Stimulated activated CD8-positive, alpha-beta memory T cell treated with anti-CD3 and anti-CD28 coated beads, Interleukin-4, amount 100 ng/mL, for 48 hours (primary cell): Measurements from ENCODE around the gene BCL10.

Experiments used
- DNase-seq: peaks from one replicate; pipeline ENCODE4 v3.0.0-alpha.2; 2020

The BCL10 gene

DNA sequence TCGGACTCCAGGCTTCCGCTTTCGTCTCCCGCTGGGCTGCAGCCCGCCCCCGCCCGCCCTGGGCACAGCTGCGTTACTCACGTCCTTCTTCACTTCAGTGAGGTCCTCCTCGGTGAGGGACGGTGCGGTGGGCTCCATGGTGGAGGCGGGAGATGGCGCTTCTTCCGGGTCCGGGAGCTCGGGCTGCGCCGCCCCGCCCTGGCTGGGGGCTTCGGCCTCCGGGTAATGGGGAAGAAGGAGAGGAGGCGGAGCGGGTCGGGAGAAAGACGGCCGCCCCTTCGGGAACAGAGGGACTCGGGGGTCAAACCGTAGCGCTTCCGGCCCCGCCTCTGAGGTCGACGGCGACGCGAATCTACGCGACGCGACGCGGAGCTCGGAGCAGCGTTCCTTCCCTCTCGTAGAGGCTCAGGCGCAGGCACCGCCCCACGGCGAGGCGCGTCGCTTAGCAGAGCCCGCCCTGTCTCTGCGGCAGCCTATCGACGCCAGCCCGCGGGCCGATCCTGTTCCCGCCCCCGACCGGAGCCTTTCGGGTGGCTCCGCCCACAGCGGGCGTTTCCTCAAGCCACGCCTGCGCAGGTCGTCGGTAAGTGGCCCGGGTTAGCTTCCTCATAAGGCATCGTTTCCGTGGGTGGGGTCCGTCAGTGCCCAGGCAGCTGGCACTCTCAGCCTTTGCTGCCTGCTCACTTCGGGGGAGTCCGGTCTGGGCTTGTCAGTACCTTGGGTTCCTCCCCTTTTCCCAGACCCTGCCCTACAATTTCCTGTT is at the start of gene BCL10:
Gene BCL10 (minus strand): TSS at position 418 of the 763 bp plus-strand sequence. CDS start 280 bp downstream, at position 138.
- DNase-seq: peak; percentile 97

- no peak for DNase-seq
Observed at GRCh38 chr1:85325920-85326319, 49.5 kb upstream of the BCL10 start.

- DNase-seq: no peak
Observed at GRCh38 chr1:85323770-85324169, 47.3 kb upstream of the BCL10 start.

DNA sequence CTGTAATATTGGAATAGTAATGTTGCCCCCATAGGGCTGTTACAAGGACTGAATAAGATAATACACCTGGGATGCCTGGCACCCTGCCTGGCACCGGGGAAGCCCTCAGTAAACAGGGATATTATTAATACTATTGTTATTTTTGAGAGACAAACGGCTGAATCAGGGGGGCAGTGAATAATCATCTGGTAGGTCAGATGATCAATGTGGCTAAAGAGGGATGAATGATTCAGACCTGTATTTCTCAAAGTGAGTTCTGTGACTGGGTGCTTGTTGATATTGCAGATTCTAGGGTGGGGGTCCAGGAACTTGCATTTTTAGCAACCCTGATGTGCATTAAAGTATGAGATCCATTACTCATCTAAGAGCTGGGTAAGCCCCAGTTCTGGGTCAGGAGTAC is 46.2 kb upstream of the BCL10 start:
- no peak for DNase-seq

- peak; percentile 67 for DNase-seq
Observed at GRCh38 chr1:85321237-85321964, 45.0 kb upstream of the BCL10 start.

DNA sequence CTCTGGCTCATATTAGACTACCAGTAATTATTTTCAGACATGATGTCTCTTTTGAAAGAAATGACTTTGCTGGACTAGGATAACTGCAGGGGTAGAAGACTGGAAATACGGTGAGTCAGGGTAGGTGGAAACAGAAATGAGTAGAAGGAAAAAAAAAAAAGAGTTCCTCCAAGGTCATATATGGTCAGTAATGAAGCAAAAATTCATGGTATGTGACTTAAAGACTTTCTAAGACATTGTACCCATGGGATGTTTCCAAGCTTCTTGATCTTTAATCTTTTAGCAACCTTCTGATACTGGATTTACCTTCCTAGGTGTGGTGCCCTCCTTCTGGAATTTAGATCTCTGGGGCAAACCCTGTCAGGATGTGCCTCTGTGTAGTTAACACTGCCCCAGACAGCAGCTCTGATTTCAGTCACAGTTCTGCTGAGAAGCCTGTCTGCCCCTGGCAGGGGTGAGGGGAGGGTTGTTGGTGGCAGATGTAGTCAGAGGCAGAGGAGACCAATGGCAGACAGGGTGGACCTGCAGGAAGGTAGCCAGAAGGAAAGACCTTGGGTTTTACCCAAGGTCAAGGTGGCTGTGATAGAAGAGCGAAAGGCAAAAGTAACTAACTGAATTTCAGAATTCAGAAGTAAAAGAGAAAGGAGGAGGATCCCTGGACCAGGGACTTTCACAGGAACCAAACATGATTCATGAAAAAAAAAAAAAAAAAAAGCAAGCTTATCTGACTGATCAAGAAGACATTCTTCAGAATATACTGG is 44.1 kb upstream of the BCL10 start:
- DNase-seq: no peak

- no peak for DNase-seq
Observed at GRCh38 chr1:85319931-85320330, 43.5 kb upstream of the BCL10 start.

DNA sequence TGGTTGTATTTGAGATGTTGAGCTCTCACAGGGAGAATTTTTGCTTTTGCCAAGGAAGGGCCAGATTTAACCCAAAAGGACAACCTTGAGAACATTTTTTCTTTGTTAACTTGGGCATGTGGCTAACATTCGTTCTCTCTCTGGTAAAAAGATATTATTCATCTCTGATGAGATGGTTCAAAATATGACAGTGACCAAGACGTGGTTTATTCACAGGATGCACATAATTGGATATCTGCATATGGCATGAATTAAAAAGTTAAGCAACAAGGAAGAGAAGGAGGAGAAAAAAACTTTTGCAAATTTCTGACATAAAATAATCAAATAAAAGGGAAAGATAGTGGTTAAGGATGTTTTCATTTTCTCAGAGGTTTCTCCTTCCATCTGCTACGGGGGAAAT is 43.1 kb upstream of the BCL10 start:
- DNase-seq: no peak

- no peak for DNase-seq
Observed at GRCh38 chr1:85318217-85318616, 41.8 kb upstream of the BCL10 start.

DNA sequence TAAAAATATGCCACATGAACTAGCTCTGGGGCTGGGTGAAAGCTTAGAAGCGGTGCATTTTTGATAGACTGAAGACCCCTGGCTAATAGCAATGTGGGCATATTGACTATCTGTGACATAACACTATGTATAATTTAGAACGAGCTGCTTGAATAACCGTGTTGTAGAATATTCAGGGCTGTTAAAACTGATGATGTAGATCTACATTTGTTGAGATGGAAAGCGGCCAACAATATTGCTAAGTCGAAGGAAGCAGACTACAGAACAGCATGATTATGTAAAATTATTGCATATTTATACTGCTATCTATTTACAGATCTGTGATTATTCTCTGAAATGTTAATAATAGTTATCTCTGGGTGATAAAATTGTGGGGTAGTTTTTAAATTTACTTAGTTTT is 41.1 kb upstream of the BCL10 start:
- no peak for DNase-seq

GRCh38 chr1:85316321-85316720 is 39.9 kb upstream of the BCL10 start:
- DNase-seq: no peak

GRCh38 chr1:85315789-85316188 is 39.4 kb upstream of the BCL10 start:
- no peak for DNase-seq

- DNase-seq: no peak
Observed at GRCh38 chr1:85314726-85315125, 38.3 kb upstream of the BCL10 start.

DNA sequence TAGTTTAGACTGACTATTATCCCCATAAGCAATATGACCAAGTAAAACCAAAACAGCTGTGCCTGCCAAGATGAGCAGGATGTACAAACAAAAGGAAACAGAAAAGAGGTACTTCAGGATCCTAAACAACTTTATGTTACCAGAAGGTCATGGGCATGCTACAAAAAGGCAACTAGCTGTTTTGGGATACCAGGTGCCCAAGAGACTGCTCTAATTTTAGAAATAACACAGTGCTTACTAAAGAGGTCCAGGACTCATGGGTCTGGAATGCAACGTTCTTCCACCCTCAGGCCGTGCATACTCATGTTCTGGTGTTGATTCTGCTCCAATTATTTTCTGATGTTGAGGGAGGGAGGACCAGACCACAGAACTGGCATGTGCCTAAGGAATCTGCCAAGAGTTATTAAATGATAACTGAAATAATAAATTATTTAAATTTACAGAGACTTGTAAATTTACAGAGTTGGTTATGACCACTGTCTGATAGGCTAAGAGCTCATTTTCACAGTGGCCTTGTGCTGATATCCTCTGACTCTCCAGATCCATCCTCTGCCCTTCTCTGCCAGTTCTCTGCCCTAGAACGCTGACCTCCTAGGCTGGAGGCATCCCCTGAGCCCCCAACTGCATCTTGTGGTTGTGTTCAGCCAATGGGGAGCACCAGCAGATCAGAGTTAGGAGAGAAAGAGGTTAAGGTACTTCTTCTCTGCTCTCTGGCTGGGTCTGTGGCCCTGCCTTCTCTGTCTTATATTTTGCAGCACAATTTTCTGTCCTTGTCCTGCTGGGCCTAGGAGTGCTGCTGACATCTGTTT is 37.7 kb upstream of the BCL10 start:
- no peak for DNase-seq

DNA sequence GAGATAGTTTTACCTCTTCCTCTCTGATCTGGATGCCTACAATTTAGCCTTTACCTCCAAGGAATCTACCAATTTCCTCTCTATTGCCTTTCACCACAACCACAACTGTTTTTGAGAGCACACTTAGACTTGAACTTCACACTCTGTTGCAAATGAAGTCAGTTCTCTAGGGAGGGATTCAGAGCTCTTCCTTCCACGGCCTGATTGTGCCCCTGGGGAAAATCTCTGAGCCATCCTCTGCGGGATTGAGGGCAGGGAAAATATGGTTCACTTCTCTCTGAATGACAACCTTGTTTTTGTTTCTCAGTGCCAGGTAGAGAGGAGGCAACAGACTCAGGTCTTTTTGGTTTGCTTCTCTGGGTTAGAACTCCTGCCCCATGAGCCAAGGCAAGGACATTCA is 35.4 kb upstream of the BCL10 start:
- no peak for DNase-seq

DNA sequence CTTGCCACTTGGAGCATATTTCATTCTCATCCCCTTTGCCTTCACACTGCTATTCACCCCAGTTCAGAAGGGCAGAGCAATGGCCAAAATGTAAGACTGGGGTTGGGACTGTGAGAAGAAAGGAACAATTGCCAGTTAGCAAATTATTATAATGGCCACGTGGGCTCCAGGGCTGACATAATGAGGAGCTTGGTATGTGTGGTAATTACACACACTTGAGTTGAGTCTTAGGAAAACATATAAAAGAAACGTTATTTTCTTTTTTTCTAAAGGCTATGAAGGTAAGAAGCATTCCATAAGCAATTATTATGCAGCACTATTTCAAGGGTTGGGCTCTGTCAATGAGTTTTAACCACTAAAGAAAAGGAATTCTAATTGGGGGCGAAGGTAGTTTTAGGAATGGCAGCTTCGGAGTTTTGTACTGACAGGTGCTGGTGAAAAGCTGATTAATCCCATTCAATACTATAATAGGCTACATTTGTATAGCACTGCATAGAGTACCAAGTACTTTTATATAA is 32.5 kb upstream of the BCL10 start:
- no peak for DNase-seq

DNA sequence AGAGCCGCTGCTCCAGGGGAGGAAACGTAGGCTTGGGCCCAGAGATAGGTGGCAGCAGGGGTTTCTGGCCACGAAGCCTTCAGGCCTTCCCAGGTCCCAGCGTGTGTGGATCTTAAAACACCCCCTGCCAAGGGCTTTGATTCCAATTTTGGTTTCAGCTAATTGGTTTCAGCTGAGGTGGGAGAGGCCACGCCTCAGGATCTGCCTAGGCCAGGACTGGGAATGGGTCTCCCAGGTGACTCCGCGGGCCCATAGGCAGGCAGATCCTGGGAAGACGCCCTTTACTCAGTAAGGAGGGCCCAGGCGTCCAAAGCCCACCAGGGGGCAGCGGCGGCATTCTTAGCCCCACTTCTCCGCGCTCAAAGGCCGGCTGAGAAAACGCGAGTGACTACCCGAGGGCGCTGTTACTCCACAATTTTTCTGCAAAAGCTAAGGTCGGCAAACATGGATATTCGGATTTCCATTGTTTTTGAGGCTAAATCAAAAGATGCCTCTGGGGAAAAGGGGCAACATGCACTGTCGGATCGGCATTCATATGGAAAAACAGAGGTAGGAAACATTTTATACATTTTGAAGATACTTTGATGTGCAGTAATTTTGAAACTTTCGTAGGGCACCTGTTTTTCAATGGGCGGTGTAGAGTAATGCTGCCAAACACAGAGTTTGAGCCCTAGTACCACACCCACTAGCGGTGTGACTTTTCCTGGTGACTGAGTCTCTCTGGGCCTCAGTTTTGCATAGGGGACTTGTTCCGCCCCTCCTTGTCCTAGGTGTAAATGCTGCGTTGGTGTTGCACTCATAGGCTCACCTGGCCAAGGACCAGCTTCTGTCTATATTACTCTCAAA is 31.8 kb upstream of the BCL10 start:
- DNase-seq: peak; percentile 84

- no peak for DNase-seq
Observed at GRCh38 chr1:85306236-85306635, 29.8 kb upstream of the BCL10 start.

- no peak for DNase-seq
Observed at GRCh38 chr1:85303440-85304162, 27.2 kb upstream of the BCL10 start.

- no peak for DNase-seq
Observed at GRCh38 chr1:85300140-85300539, 23.7 kb upstream of the BCL10 start.
